ENCODE data around the gene CCND1.

CCND1 gene

DNA sequence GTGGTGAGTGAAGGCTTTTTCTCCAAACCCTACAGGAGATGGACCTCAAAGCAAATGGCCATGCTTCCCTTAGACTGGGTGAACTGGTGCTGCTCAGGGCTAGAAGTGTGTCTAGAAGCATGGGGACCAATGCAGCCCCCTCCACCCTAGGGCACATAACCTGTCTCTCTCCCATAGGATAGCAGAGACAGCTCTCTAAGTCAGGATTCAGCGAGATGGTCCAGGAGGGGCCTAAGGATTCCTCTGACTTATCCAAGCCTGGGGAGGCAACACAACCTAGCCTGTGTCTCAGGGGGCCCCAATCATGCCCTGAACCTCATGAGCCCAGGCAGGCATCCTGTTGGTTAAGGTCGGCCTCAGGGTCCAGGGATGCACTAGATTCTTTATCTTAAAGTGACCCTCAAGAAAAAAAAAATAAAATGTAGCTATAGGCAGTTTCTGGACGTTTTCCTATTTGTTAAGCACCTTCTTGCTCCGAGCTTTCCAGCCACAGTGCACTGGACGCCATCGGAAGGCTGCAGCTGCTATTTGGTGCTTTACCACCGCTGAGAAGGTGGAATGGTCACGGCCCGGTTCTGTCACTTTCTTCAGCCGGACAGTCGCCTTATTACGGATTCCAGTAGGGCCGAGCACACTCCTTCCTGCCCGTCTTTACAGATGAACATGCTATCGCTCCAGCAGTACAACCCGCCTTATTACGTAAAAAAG is 5.0 kb upstream of the CCND1 start:
- TF ChIP-seq, protein P1, sequence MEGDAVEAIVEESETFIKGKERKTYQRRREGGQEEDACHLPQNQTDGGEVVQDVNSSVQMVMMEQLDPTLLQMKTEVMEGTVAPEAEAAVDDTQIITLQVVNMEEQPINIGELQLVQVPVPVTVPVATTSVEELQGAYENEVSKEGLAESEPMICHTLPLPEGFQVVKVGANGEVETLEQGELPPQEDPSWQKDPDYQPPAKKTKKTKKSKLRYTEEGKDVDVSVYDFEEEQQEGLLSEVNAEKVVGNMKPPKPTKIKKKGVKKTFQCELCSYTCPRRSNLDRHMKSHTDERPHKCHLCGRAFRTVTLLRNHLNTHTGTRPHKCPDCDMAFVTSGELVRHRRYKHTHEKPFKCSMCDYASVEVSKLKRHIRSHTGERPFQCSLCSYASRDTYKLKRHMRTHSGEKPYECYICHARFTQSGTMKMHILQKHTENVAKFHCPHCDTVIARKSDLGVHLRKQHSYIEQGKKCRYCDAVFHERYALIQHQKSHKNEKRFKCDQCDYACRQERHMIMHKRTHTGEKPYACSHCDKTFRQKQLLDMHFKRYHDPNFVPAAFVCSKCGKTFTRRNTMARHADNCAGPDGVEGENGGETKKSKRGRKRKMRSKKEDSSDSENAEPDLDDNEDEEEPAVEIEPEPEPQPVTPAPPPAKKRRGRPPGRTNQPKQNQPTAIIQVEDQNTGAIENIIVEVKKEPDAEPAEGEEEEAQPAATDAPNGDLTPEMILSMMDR (IDR thresholded peaks at IDR 0.05), result no peak
- no peaks in the 10 kb centered on the region for H3K4me1 ChIP-seq
- H3K9ac ChIP-seq, result no peak overlapping the region
- no peaks in the 10 kb centered on the region for H3K9me3 ChIP-seq (ENCODE audit: control insufficient read depth, low read length)
- no peaks in the 10 kb centered on the region for H3K27me3 ChIP-seq (ENCODE audit: control insufficient read depth, insufficient read depth, low read length)
- H3K4me3 ChIP-seq (ENCODE audit: low read depth, low read length), result no peak overlapping the region
- no peaks in the 10 kb centered on the region for H3K79me2 ChIP-seq
- H3K4me2 ChIP-seq (ENCODE audit: low read length), result peak overlapping the region; percentile 78
- no peak overlapping the region for H3K27ac ChIP-seq
- H3K36me3 ChIP-seq (ENCODE audit: control insufficient read depth, insufficient read depth, low read length), result no peaks in the 10 kb centered on the region
- H2AFZ ChIP-seq, result peak overlapping the region; percentile 33

DNA sequence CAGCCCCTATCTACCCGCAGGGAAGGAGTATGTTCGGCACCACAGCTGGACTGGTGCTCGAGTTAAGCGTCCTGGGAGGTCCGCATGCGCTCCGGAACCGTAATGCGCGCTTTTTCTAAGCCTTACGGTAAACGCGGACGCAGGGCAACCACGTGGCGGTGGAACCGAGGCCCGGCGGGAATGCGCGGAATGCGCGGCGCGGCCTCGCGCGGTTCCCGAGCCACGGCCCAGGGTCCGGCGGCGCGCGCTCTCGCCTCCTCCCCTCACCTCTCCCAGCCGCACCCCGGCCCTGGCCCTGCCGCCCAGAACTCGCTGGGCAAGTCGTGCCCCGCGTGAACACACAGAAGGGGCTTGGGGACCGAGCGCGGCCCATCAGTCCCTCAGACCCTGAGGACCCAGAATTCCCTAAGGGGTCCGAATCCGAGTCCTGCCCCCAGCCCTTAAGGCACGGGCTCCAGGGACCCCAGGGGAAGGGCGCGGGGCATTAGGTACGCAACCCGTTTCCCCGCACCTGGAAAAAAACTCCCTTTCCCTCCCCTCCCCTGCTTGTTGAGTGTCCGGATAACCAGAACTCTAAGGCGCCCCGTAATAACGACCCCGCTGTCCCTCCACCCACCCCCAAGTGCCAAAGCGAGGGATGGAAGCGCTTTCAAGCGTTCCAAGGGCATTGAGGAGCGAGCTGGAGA is 4.3 kb upstream of the CCND1 start:
- Histone ChIP-seq H3K4me3 (ENCODE audit: low read depth, low read length) (peak overlapping the region; percentile 42), H3K36me3 (ENCODE audit: control insufficient read depth, insufficient read depth, low read length) (no peaks in the 10 kb centered on the region), H3K9me3 (ENCODE audit: control insufficient read depth, low read length) (no peaks in the 10 kb centered on the region), H3K4me1 (no peaks in the 10 kb centered on the region), H3K9ac (no peak overlapping the region), H3K79me2 (no peaks in the 10 kb centered on the region), H3K27ac (no peak overlapping the region), H2AFZ (peak overlapping the region; percentile 33), H3K4me2 (ENCODE audit: low read length) (peak overlapping the region; percentile 78), H3K27me3 (ENCODE audit: control insufficient read depth, insufficient read depth, low read length) (no peaks in the 10 kb centered on the region)
- TF ChIP-seq, protein P1 (IDR thresholded peaks at IDR 0.05), result no peak

DNA sequence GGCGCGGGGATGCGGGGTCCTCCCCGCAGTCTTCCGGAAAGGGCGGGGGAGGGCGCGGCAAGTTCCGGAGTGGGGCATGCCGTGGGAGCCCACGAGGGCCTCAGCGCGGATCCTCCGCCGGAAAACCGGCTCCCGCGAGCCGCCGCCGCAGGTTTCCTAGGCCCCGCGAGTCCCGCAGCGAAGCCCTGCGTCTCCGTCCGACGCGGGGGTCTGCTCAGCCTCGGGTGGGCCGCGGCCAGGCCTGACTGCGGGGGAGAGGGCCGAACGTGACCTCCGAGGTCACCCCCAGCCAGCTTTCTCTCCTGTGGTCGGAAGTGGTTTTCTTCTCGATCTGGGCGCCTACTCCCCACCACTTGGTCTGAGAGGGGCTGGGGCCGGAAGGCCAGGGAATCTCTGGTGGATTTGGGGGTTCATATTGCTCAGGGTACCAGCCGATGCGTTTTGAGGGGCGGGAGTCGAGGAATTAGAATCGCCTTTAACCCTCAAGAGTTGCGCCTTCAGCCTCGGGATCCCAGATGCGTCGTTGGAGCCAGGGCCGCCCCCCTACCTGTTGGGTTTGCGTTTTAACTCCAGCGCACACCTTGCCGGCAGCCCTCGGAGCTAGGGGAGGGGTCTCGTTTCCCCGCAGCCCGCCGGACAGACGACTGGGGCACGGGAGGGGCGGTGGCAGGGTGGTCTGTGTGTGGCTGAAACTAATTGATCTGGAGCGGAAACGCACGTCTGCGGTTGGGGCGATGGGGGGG is 3.6 kb upstream of the CCND1 start:
- Histone ChIP-seq H2AFZ (peak overlapping the region; percentile 33), H3K27ac (no peak overlapping the region), H3K27me3 (ENCODE audit: control insufficient read depth, insufficient read depth, low read length) (no peaks in the 10 kb centered on the region), H3K9ac (no peak overlapping the region), H3K36me3 (ENCODE audit: control insufficient read depth, insufficient read depth, low read length) (no peaks in the 10 kb centered on the region), H3K4me1 (no peaks in the 10 kb centered on the region), H3K4me2 (ENCODE audit: low read length) (peak overlapping the region; percentile 78), H3K79me2 (no peaks in the 10 kb centered on the region), H3K4me3 (ENCODE audit: low read depth, low read length) (peak overlapping the region; percentile 42), H3K9me3 (ENCODE audit: control insufficient read depth, low read length) (no peaks in the 10 kb centered on the region)
- TF ChIP-seq, protein P1 (IDR thresholded peaks at IDR 0.05), result no peak

DNA sequence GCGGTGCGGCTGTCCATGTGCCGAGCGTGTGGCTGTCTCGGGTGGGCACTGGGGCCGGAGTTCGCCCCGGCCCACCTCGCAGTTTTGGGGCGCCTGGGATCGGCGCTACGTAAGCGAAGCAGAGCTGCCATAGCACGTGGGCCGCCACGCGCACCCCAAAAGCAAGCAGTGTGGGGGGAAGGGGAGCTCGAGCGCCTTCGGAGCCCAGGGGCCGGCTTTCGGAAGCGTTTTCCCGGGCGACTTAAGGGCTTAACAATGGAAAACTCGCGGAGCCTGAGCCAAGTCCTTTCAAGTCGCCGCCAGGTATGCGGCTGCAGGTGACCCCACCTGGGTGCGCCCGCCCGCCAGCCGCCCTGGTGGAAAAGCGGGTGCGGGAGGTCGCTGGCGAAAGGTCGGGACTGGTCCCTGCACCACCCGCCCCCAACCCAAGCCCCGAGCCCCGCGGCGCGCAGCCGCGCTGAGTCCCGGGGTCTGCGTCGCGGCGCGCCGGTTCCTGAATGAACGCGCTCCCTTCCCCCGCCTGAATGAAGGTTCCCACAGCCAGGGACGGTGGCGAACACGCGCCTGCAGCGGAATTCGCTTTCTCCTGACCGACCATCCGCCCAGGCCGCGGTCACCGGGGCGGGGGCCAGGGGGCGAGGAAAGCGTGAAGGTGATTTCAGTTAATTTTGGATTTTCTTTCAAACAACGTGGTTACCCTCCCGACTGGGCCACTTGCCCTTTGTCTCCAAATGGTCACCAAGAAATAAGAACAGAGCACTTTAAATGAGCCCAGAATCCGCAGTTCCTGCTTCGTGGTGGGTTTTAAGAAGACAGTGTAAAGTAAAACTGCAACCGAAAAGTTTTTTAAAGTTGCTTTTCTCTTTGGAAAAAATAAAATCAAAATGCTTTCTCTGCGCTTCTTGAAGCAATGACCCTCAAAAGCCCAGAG is 2.8 kb upstream of the CCND1 start:
- H3K27me3 ChIP-seq (ENCODE audit: control insufficient read depth, insufficient read depth, low read length), result no peaks in the 10 kb centered on the region
- no peaks in the 10 kb centered on the region for H3K36me3 ChIP-seq (ENCODE audit: control insufficient read depth, insufficient read depth, low read length)
- H3K9ac ChIP-seq, result no peak overlapping the region

More for the DNA sequence above, 2.8 kb upstream of the CCND1 start:
- peak overlapping the region; percentile 44 for H3K4me3 ChIP-seq (ENCODE audit: low read depth, low read length)
- no peaks in the 10 kb centered on the region for H3K79me2 ChIP-seq
- no peak overlapping the region for H3K27ac ChIP-seq
- H2AFZ ChIP-seq, result peak overlapping the region; percentile 42
- no peaks in the 10 kb centered on the region for H3K9me3 ChIP-seq (ENCODE audit: control insufficient read depth, low read length)
- no peaks in the 10 kb centered on the region for H3K4me1 ChIP-seq
- TF ChIP-seq, protein P1 (IDR thresholded peaks at IDR 0.05), result no peak
- peak overlapping the region; percentile 78 for H3K4me2 ChIP-seq (ENCODE audit: low read length)
